ENCODE measurements around the gene TMEM255B. TPM values are rescaled to one million over a fixed set of nuclear protein-coding genes. Genes with fewer than 3 reads are reported as not detected.

TMEM255B gene
- total RNA-seq, 1 donor from 2014 or later = 1.5 TPM

DNA sequence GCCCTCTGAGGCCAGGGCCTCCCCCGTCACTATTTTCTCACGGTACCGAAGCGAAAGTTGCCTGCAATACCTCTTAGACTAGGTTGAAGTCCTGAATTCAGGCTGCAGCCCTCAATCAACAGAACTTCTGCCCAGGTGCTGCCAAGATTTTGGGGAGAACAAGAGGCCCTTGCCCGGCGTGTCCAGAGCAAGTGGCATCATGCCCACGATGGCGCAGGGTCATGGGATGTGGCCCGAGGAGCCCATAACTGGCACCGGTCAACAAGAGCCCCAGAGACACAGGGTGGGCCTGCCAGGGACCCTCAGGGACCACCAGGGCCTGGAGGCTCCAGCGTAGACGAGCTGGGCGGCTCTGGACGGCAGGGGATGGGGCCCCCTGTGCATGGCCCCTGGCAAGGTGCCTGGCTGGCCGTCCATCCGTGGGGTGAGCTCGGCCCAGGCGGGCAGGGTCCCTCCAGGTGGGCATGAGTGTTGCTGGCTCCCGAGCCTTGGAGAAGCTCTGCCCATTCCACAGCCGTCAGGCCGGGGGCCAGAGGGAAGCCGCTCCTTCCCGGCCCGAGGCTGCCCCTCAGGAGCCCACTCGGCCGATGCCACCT, 59.8 kb downstream of the TMEM255B start:
- H3K4me3 Mint-ChIP-seq (ENCODE audit: low read depth) = no peak overlapping the region
- H3K27me3 Mint-ChIP-seq = peaks cover 6% of the 10 kb centered on the region
- peaks cover 2% of the 10 kb centered on the region for H3K36me3 Mint-ChIP-seq (ENCODE audit: insufficient read depth)
- no peak for DNase-seq (ENCODE audit: low spot score, unreplicated experiment)
- TF ChIP-seq, protein P1, sequence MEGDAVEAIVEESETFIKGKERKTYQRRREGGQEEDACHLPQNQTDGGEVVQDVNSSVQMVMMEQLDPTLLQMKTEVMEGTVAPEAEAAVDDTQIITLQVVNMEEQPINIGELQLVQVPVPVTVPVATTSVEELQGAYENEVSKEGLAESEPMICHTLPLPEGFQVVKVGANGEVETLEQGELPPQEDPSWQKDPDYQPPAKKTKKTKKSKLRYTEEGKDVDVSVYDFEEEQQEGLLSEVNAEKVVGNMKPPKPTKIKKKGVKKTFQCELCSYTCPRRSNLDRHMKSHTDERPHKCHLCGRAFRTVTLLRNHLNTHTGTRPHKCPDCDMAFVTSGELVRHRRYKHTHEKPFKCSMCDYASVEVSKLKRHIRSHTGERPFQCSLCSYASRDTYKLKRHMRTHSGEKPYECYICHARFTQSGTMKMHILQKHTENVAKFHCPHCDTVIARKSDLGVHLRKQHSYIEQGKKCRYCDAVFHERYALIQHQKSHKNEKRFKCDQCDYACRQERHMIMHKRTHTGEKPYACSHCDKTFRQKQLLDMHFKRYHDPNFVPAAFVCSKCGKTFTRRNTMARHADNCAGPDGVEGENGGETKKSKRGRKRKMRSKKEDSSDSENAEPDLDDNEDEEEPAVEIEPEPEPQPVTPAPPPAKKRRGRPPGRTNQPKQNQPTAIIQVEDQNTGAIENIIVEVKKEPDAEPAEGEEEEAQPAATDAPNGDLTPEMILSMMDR (IDR thresholded peaks at IDR 0.05; ENCODE audit: unreplicated experiment) = no peak
- H3K4me1 Mint-ChIP-seq (ENCODE audit: low read depth) = no peaks in the 10 kb centered on the region
- no peaks in the 10 kb centered on the region for H3K9me3 Mint-ChIP-seq (ENCODE audit: low read depth)
- no peak overlapping the region for H3K27ac Mint-ChIP-seq

DNA sequence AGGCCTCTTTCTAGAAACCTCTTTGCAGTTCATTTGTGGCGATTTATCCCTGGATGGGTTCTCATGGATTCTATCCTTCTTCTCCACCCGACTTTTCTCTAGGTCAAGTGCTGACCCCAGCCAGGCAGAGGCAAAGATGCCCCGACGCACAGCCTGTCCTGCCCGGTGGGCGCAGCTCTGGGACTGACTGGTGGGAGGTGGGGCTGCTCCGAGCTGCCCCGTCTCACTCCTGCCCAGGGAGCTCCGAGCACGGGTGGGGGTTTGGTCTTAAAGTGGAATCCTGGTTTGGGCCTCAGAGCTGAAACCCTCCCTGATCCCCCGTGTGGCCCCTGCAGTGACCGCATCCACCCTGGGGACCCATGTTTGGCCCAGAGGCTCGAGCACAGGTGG, 60.3 kb downstream of the TMEM255B start:
- H3K27ac Mint-ChIP-seq = no peak overlapping the region
- peaks cover 6% of the 10 kb centered on the region for H3K27me3 Mint-ChIP-seq
- no peaks in the 10 kb centered on the region for H3K9me3 Mint-ChIP-seq (ENCODE audit: low read depth)
- no peak for DNase-seq (ENCODE audit: low spot score, unreplicated experiment)
- H3K36me3 Mint-ChIP-seq (ENCODE audit: insufficient read depth) = peaks cover 2% of the 10 kb centered on the region
- TF ChIP-seq, protein P1 (IDR thresholded peaks at IDR 0.05; ENCODE audit: unreplicated experiment) = no peak
- H3K4me1 Mint-ChIP-seq (ENCODE audit: low read depth) = no peaks in the 10 kb centered on the region
- H3K4me3 Mint-ChIP-seq (ENCODE audit: low read depth) = no peak overlapping the region

DNA sequence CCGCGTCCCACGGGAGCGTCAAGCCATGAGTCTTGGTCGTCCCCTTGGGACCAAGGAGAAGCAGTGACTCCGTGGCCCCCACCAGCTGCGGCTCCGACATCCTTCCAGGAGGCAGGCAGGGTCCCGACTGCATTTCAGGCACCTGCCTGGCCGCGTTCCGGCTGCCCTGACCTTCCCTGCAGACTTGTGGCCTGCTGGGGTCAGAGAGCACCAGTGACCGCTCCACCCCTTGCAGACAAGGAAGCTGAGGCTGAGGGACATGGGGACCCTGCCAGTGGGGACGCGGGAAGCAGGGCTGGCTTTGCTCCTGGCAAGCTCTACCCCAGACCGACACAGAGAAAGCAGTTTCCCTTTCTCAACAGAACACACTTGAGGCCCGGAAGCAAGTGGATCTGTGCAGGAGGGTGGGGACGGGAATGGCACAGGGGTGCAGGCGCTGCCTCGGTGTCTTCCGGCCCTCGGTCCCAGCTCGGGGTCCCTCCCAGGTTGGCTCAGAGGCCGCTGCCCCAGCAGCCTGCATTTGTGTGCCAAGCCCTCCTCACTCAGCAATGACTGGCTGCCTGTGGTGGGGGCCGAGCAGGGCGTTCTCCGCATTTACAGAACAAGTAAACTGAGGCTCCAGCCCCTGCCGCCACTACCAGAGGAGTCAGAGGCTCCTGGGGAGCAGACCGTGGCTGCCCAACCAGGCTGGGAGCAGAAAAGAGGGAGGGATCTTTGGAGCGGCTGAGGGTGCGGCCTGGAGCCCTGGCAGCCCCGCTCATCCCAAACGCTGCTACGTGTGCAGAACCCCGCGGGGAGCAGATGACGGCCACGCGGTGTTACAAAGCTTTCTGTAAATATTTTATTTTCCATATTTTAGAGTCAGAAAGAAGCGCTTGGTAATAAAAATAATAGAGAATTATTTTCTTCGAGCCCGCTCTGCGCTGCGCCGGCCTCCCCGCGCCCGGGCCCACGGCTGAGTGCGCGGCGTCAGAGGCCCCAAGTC, 61.0 kb downstream of the TMEM255B start:
- Mint-ChIP-seq H3K27me3 (peaks cover 6% of the 10 kb centered on the region), H3K4me1 (ENCODE audit: low read depth) (no peaks in the 10 kb centered on the region), H3K36me3 (ENCODE audit: insufficient read depth) (peaks cover 2% of the 10 kb centered on the region), H3K9me3 (ENCODE audit: low read depth) (no peaks in the 10 kb centered on the region), H3K4me3 (ENCODE audit: low read depth) (no peak overlapping the region), H3K27ac (no peak overlapping the region)
- DNase-seq (ENCODE audit: low spot score, unreplicated experiment) = no peak
- TF ChIP-seq, protein P1 (IDR thresholded peaks at IDR 0.05; ENCODE audit: unreplicated experiment) = no peak

DNA sequence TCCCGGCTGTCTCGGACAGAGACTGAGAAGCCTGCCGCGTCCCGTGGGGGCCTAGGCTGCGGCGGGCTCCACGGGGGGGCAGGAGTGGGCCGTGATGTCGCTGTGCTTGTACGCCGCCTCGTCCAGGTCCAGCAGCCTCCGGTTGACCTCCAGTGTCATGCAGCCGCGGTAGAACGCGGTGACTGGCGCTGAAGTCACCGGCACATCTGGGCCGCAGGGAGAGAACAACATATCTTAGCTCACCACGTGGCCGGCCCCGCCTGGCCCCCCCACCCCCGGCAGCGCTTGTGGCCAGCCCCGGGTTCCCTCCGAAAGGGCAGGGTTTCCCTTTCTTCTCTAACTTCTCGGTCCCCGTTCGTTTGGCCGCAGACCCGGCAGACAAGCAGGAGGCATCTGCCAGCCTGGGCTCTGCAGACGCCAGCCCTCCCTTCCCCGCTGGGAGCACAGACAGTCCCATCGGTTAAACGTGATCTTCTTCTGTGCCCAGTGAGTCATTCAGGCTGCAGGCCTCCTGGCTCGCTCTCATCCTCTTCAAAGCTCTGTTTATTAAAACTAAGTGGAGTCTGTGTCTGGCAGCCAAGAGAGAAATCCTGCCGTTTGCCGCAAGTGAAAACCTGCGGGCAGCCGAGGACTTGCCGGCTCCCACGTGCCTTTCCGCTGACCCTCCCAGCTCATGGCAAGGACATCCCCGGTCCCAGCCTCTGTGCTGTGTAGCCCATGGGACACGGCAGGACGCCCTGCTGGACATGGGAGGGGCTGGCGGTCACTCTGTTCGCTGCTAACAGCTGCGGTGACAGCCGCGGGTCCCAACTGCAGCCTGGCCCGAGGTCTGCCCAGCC, 62.0 kb downstream of the TMEM255B start:
- peaks cover 2% of the 10 kb centered on the region for H3K36me3 Mint-ChIP-seq (ENCODE audit: insufficient read depth)
- TF ChIP-seq, protein P1 (IDR thresholded peaks at IDR 0.05; ENCODE audit: unreplicated experiment) = no peak
- H3K4me1 Mint-ChIP-seq (ENCODE audit: low read depth) = no peaks in the 10 kb centered on the region
- H3K9me3 Mint-ChIP-seq (ENCODE audit: low read depth) = no peaks in the 10 kb centered on the region
- H3K4me3 Mint-ChIP-seq (ENCODE audit: low read depth) = no peak overlapping the region
- no peaks in the 10 kb centered on the region for H3K27me3 Mint-ChIP-seq
- DNase-seq (ENCODE audit: low spot score, unreplicated experiment) = no peak
- no peak overlapping the region for H3K27ac Mint-ChIP-seq

DNA sequence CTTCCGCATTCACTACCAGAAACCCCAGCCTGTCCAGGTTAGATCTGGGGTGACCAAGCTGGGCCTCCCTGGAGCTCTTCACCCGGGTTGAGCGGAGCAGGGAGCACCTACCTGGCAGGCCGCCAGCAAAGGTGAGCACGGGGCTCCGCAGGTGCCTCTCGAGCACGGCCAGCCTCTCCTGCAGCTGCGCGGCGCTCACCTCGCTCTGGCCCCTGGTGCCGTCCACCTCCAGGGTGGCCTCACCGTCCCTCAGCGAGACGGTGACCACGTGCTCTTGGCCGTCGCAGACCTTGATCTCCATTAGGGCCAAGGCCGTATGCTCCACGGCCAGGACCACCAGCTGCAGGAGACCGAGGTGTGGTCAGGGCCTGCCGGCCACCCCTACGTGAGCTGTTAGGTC, 62.8 kb downstream of the TMEM255B start:
- no peaks in the 10 kb centered on the region for H3K4me1 Mint-ChIP-seq (ENCODE audit: low read depth)
- H3K27me3 Mint-ChIP-seq = no peaks in the 10 kb centered on the region
- no peak for DNase-seq (ENCODE audit: low spot score, unreplicated experiment)
- H3K27ac Mint-ChIP-seq = no peak overlapping the region
- H3K36me3 Mint-ChIP-seq (ENCODE audit: insufficient read depth) = peaks cover 2% of the 10 kb centered on the region
- H3K9me3 Mint-ChIP-seq (ENCODE audit: low read depth) = no peaks in the 10 kb centered on the region
- TF ChIP-seq, protein P1 (IDR thresholded peaks at IDR 0.05; ENCODE audit: unreplicated experiment) = no peak
- no peak overlapping the region for H3K4me3 Mint-ChIP-seq (ENCODE audit: low read depth)
